Activated CD8-positive, alpha-beta T cell treated with anti-CD3 and anti-CD28 coated beads, Interleukin-2, amount 10 ng/mL, durations not matched to agents 7 days and 5 days (primary cell): ENCODE measurements around the gene RNF186. TPM values are rescaled to one million over a fixed set of nuclear protein-coding genes. Genes with fewer than 3 reads are reported as not detected.
"Not testable (repeated sequence)": the region's sequence is repeated elsewhere in the genome, so short reads cannot be mapped to it uniquely, and the experiment has no call there.

Source experiments
- ATAC-seq: fragments of 150-1000 bp; cut with Tn5 transposase; one replicate; pipeline ENCODE4 v1.10.0; 2021; ENCODE audit warnings: moderate library complexity
- CTCF ChIA-PET: fragments of 350-600 bp; sonication (Branson Sonifier 250); formaldehyde crosslinking; loops from one replicate; lab custom pipeline; 2021; ENCODE audit warnings: antibody characterized with exemption; lab: Charles Lee
- POLR2A ChIA-PET: fragments of 350-600 bp; sonication (Branson Sonifier 250); formaldehyde crosslinking; loops from one replicate; lab custom pipeline; 2021; ENCODE audit warnings: antibody characterized with exemption; lab: Charles Lee
- DNase-seq: peaks from one replicate; pipeline ENCODE4 v3.0.0-alpha.2; 2020
- H3K27ac Mint-ChIP-seq: one replicate; pipeline ENCODE4 v1.8.0; 2021; ENCODE audit warnings: mild to moderate bottlenecking, mixed read lengths
- H3K27me3 Mint-ChIP-seq: one replicate; pipeline ENCODE4 v1.8.0; 2021; ENCODE audit warnings: low read depth, mixed read lengths
- H3K36me3 Mint-ChIP-seq: one replicate; pipeline ENCODE4 v1.8.0; 2021; ENCODE audit warnings: low read depth, mixed read lengths
- H3K4me1 Mint-ChIP-seq: one replicate; pipeline ENCODE4 v1.8.0; 2021; ENCODE audit warnings: low read depth, mixed read lengths
- H3K4me3 Mint-ChIP-seq: one replicate; pipeline ENCODE4 v1.8.0; 2021; ENCODE audit warnings: mild to moderate bottlenecking, mixed read lengths
- H3K9me3 Mint-ChIP-seq: one replicate; pipeline ENCODE4 v1.8.0; 2022; ENCODE audit warnings: mixed read lengths; ENCODE audit not compliant: insufficient read depth
- total RNA-seq, 2 experiments: library from RNA; stranded (reverse); gene quantifications; one replicate each; pipeline ENCODE4 v1.2.3, GENCODE V29; 2021

The RNF186 gene
- total RNA-seq, 2 experiments from 2014 or later, result not detected

DNA sequence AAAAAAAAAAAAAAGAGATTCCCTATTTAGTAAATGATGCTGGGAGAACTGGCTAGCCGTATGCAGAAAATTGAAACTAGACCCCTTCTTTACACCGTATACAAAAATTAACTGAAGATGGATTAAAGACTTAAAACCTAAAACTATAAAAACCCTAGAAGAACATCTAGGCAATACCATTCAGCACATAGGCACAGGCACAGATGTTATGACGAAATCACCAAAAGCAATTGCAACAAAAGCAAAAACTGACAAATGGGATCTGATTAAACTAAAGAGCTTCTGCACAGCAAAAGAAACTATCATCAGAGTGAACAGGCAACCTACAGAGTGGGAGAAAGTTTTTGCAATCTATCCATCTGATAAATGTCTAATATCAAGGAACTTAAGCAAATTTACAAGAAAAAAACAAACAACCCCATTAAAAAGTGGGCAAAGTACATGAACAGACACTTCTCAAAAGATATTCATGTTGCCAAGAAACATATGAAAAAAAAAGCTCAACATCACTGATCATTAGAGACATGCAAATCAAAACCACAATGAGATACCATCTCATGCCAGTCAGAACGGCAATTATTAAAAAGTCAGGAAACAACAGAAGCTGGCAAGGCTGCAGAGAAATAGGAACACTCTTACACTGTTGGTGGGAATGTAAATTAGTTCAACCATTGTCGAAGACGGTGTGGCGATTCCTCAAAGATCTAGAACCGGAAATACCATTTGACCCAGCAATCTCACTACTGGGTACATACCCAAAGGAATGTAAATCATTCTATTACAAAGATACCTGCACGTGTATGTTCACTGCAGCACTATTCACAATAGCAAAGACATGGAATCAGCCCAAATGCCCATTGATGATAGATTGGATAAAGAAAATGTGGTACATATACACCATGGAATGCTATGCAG, 24.8 kb downstream of the RNF186 start:
- H3K4me1 Mint-ChIP-seq, H3K27ac Mint-ChIP-seq, DNase-seq, H3K27me3 Mint-ChIP-seq, H3K9me3 Mint-ChIP-seq, POLR2A ChIA-PET, H3K4me3 Mint-ChIP-seq, ATAC-seq: not testable (repeated sequence)
- H3K36me3 Mint-ChIP-seq, result peaks cover 29% of the 10 kb centered on the region
- CTCF ChIA-PET, result interaction anchor here (1.2 kb wide), 1 partner anchor 75 kb away, joined by 3 read pairs; no protein-coding TSS in a partner anchor

DNA sequence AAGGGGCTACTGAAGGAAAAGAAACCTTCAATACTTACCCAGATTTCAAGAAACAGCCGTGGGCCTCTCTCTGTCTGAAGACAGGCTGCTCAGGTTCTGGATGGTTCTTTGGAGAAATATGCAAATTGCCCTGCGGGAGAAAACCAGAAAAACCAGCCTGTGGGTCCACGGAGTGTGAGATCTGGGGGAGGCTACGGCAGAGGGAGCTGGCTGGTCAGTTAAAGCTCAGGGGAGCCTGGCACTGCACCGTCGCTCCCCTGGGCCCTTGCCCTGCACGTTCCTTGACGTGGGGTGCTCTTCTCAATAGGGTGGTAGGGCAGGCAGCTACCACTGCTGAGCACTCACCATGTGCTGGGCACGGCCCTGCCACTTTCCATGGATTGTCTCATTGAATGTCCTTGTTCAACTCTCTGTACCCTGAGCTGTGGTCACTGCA, 28.1 kb downstream of the RNF186 start:
- Mint-ChIP-seq H3K9me3 (no peaks in the 10 kb centered on the region), H3K27me3 (no peaks in the 10 kb centered on the region), H3K27ac (no peak overlapping the region), H3K36me3 (peaks cover 17% of the 10 kb centered on the region), H3K4me3 (no peak overlapping the region), H3K4me1 (no peaks in the 10 kb centered on the region)
- CTCF ChIA-PET, result interaction anchor here (0.8 kb wide), 1 partner anchor 24 kb away, joined by 3 read pairs; no protein-coding TSS in a partner anchor
- ATAC-seq (no peak), DNase-seq (no peak)
- POLR2A ChIA-PET, result no interaction called here

DNA sequence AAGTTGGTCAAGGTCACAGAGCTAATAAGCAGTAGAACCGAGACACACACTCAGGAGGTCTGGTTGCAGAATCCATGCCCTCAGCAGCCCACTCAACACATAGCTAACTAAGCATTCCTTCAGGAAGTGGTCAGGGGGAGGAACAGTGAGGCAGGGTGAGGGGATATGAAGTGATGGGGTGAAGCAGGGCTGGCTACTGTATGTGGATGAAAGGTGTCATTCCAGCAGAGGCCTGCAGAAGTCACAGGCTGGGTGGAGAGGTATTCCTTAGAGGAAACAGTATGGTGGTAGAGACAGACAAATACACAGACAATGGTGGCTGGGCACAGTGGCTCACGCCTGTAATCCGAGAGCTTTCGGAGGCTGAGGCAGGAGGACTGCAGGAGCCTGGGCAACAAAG, 29.4 kb downstream of the RNF186 start:
- CTCF ChIA-PET, result no interaction called here
- ATAC-seq (no peak), DNase-seq (no peak)
- no peaks in the 10 kb centered on the region for H3K4me1 Mint-ChIP-seq
- POLR2A ChIA-PET, result no interaction called here
- no peak overlapping the region for H3K27ac Mint-ChIP-seq
- H3K9me3 Mint-ChIP-seq, result no peaks in the 10 kb centered on the region
- peaks cover 12% of the 10 kb centered on the region for H3K36me3 Mint-ChIP-seq
- no peak overlapping the region for H3K4me3 Mint-ChIP-seq
- no peaks in the 10 kb centered on the region for H3K27me3 Mint-ChIP-seq

DNA sequence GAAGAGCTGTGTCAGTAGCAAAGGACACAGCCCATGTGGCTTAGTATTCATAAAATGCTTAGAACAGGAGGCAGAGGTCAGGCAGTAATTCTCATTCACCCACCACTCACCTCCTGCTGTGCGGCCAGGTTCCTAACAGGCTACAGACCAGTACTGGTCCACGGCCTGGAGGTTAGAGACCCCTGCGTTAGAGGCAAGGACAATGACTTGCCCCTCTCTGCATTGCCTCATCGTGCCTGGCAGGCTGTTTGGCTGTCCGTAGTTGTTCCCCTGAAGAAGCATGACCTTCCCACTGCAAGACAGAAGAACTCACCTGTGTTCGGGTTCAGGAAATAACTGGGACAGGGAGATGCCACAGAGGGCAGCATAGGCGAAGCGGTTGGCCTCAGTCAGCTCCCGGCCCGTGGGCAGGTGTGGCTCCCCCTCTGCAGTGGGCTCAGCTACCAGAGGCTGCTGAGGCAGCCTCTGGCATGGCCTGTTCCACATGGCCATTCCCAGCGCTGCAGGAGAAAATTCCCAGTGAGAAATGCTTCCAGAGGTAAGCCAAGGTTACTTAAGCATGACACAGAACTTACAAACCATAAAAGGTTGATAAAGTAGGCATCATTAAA, 34.7 kb downstream of the RNF186 start:
- ATAC-seq, result no peak
- Mint-ChIP-seq H3K4me1 (no peaks in the 10 kb centered on the region), H3K36me3 (peaks cover 17% of the 10 kb centered on the region), H3K27ac (no peak overlapping the region), H3K9me3 (no peaks in the 10 kb centered on the region), H3K4me3 (no peak overlapping the region), H3K27me3 (no peaks in the 10 kb centered on the region)
- ChIA-PET CTCF (no interaction called here), POLR2A (no interaction called here)
- DNase-seq, result no peak

DNA sequence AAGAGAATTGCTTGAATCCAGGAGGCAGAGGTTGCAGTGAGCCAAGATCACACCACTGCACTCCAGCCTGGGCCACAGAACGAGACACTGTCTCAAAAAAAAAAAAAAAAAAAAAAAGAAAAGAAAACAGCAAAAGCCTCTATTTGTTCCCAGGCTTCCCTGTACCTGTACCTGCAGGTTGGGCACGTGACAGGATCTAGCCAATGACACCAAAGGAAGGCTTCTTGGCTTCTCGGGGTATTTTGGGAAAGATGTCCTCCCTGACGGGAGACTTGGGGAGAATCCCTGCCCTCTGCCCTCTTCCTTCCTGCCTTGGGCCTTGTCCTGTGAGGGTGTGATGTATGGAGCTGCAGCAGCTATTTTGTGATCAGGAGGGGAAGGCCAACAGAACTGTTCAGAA, 38.1 kb downstream of the RNF186 start:
- Mint-ChIP-seq H3K4me3 (no peak overlapping the region), H3K27me3 (no peaks in the 10 kb centered on the region), H3K4me1 (no peaks in the 10 kb centered on the region), H3K27ac (no peak overlapping the region), H3K36me3 (peaks cover 14% of the 10 kb centered on the region), H3K9me3 (no peaks in the 10 kb centered on the region)
- DNase-seq (no peak), ATAC-seq (no peak)
- ChIA-PET CTCF (no interaction called here), POLR2A (no interaction called here)

DNA sequence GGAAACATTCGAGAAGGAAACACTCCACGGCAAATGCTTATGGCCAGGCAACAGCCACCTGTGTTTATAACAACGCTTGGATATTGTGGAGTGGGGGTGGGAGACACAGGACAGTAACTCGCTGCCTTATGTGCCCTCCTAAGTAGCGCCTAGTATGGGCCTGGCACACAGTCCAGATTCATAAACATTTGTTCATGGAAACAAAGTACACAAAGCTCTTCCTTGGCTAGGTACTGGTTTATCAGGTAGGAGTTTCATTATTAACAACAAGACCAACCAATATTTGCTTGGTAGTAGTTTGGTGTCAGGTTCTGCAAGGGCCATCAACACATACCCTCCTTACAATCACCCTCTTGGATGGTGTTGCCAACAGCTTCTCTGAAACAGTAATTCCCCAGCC, 38.8 kb downstream of the RNF186 start:
- no peak overlapping the region for H3K27ac Mint-ChIP-seq
- ATAC-seq (no peak), DNase-seq (no peak)
- H3K4me3 Mint-ChIP-seq, result no peak overlapping the region
- no peaks in the 10 kb centered on the region for H3K9me3 Mint-ChIP-seq
- H3K27me3 Mint-ChIP-seq, result no peaks in the 10 kb centered on the region
- H3K36me3 Mint-ChIP-seq, result peaks cover 14% of the 10 kb centered on the region
- POLR2A ChIA-PET, result no interaction called here
- CTCF ChIA-PET, result no interaction called here
- no peaks in the 10 kb centered on the region for H3K4me1 Mint-ChIP-seq

DNA sequence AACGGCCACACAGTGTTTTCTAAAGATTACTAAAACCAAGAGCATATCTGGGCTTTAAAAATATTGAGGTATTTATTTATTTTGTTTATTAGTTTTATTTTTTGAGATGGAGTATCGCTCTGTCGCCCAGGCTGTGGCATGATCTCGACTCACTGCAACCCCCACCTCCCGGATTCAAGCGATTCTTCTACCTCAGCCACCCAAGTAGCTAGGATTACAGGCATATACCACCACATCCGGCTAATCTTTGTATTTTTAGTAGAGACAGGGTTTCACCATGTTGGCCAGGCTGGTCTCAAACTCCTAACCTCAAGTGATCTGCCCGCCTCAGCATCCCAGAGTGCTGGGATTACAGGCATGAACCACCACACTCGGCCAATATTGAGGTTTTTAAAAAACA, 39.3 kb downstream of the RNF186 start:
- Mint-ChIP-seq H3K27ac (no peak overlapping the region), H3K36me3 (peaks cover 14% of the 10 kb centered on the region), H3K27me3 (no peaks in the 10 kb centered on the region), H3K4me1 (no peaks in the 10 kb centered on the region), H3K4me3 (no peak overlapping the region), H3K9me3 (no peaks in the 10 kb centered on the region)
- no peak for DNase-seq
- ChIA-PET POLR2A (no interaction called here), CTCF (no interaction called here)
- no peak for ATAC-seq

DNA sequence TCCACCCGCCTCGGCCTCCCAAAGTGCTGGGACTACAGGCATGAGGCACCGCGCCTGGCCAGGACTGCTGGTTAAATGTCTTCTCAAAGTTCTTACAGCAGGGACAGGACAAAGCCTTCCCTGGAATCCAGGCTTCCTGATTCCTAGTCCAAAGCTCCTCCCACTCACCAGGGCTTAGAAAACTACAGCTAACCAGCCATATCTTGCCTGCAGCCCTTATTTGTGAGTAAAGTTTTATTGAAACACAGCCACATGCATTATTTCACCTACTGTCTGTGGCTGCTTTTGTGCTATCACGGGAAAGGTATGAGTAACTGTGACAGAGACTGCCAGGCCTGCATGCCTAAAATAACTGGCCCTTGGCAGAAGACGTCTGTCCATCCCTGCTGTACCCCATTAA, 39.8 kb downstream of the RNF186 start:
- no peaks in the 10 kb centered on the region for H3K4me1 Mint-ChIP-seq
- H3K4me3 Mint-ChIP-seq, result no peak overlapping the region
- H3K36me3 Mint-ChIP-seq, result peaks cover 13% of the 10 kb centered on the region
- no peak overlapping the region for H3K27ac Mint-ChIP-seq
- ATAC-seq, result no peak
- POLR2A ChIA-PET, result no interaction called here
- H3K9me3 Mint-ChIP-seq, result no peaks in the 10 kb centered on the region
- CTCF ChIA-PET, result no interaction called here
- no peaks in the 10 kb centered on the region for H3K27me3 Mint-ChIP-seq
- no peak for DNase-seq

DNA sequence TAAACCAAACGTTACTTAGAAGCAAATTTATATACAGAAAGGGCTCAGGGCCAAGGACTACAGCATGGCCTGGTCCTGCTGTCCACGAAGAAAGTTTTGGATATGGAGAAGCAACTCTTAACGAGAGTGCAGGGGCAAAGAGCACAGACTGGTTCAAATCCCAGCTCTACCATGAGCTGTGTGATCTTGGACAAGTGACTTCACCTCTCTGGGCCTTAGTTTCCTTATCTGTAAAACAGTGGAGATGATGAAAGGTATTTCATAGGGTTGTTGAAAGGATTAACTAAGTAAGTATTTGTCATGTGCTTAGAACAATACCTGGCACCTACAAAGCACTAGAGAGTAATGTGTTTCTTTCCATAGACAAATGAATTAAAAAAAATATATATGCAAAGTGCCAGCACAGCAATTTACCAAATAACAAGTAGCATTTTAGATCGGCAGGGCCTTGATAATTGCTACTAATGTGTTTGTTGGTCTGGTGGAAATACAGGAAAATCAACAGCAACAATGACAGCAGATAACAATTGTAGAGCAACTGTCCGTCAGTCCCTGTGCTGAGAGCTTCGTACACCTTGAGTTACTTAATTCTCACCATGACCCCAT, 40.8 kb downstream of the RNF186 start:
- ChIA-PET CTCF (interaction anchor here (0.7 to 2.0 kb wide), 2 partner anchors 13 to 71 kb away, joined by 3 to 5 read pairs; no protein-coding TSS in a partner anchor), POLR2A (no interaction called here)
- no peaks in the 10 kb centered on the region for H3K27me3 Mint-ChIP-seq
- no peaks in the 10 kb centered on the region for H3K9me3 Mint-ChIP-seq
- H3K27ac Mint-ChIP-seq, result no peak overlapping the region
- no peak for ATAC-seq
- H3K36me3 Mint-ChIP-seq, result peaks cover 10% of the 10 kb centered on the region
- no peak for DNase-seq
- H3K4me3 Mint-ChIP-seq, result no peak overlapping the region
- no peaks in the 10 kb centered on the region for H3K4me1 Mint-ChIP-seq

DNA sequence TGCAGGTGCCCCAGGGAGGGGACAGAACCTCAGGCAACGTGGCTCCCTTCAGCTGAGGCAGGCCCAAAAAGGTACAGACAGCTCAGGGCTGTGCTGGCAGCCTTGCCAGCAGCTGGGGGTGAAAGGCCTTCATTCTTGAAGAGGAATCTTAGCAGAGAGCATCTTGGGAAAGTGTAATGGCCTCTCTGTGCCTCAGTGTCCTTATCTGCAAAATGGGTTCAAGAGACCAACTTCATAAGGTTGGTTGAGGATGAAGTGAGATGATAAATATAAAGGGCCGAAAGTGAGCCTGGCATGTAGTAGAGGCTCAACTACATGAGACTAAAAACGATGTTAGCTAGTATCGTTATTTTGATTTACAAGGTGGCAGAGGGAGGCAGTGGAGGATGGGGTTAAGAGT, 41.6 kb downstream of the RNF186 start:
- no peak overlapping the region for H3K4me3 Mint-ChIP-seq
- ATAC-seq (no peak), DNase-seq (no peak)
- POLR2A ChIA-PET, result interaction anchor here (0.6 kb wide), 1 partner anchor 680 kb away, joined by 3 read pairs; no protein-coding TSS in a partner anchor
- no peaks in the 10 kb centered on the region for H3K4me1 Mint-ChIP-seq
- H3K27me3 Mint-ChIP-seq, result no peaks in the 10 kb centered on the region
- no peak overlapping the region for H3K27ac Mint-ChIP-seq
- CTCF ChIA-PET, result interaction anchor here (0.7 to 2.0 kb wide), 2 partner anchors 12 to 70 kb away, joined by 3 to 5 read pairs; no protein-coding TSS in a partner anchor
- peaks cover 4% of the 10 kb centered on the region for H3K36me3 Mint-ChIP-seq
- no peaks in the 10 kb centered on the region for H3K9me3 Mint-ChIP-seq

DNA sequence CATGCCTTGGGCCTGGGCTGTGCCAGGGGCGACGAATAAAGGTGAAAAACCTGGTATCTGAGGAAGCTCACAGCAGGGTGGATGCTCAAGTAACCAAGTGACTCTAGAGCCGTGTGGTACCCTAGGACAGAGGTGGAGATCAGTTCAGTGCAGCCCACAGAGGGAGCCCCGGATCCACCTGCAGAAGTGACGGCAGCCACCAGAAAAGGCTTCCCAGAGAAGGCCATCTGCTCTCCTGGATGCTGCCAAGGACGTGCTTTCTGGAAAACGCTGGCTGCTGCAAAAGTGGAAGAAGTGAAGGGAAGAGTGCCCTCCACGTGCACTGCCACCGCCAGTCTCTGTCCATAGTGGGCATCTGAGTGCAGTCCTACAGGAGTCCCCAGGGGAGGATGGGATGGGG, 43.0 kb downstream of the RNF186 start:
- Mint-ChIP-seq H3K27me3 (no peaks in the 10 kb centered on the region), H3K36me3 (no peaks in the 10 kb centered on the region), H3K9me3 (no peaks in the 10 kb centered on the region), H3K4me1 (no peaks in the 10 kb centered on the region), H3K27ac (no peak overlapping the region), H3K4me3 (no peak overlapping the region)
- ChIA-PET POLR2A (no interaction called here), CTCF (no interaction called here)
- ATAC-seq (no peak), DNase-seq (no peak)

DNA sequence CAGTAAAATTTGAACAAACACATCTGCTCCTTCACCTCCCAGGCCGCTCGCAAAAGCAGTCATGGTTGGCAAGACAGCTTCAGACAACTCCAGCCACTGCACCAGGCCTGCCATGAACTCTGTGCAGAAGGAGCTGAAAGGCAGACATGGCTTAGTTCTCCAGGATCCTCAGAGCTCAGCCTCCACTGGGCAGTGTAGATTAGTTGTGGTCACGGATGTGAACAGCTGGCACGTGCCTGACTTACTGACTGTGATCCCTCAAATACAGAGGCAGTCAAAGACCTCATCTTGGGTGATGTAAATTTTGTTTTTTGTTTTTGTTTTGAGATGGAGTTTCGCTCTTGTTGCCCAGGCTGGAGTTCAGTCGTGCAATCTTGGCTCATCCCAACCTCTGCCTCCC, 43.7 kb downstream of the RNF186 start:
- ChIA-PET CTCF (interaction anchor here (2.1 kb wide), 1 partner anchor 10 kb away, joined by 11 read pairs; no protein-coding TSS in a partner anchor), POLR2A (no interaction called here)
- Mint-ChIP-seq H3K4me3 (no peak overlapping the region), H3K36me3 (no peaks in the 10 kb centered on the region), H3K27me3 (no peaks in the 10 kb centered on the region), H3K9me3 (no peaks in the 10 kb centered on the region), H3K27ac (no peak overlapping the region), H3K4me1 (no peaks in the 10 kb centered on the region)
- no peak for ATAC-seq
- no peak for DNase-seq
